Measurements from ENCODE around the gene OR5D18.

DNA sequence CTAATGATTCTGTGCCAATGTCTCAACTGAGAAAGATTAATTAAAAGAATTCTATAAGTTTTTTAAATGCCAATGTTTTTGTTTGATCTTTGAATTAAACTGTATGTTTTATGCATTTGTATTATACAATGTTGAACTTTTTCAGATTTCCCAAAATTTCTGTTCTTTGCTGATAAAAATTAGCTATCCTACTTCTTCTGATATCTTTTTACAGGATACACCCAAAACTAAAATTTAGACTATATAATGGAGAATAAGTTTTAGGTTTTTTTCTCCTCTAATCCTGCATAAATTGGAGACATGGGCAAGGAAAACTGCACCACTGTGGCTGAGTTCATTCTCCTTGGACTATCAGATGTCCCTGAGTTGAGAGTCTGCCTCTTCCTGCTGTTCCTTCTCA, 7.5 kb downstream of the OR5D18 start, which contains the start of gene OR5L2:
- TF ChIP-seq, protein P1, sequence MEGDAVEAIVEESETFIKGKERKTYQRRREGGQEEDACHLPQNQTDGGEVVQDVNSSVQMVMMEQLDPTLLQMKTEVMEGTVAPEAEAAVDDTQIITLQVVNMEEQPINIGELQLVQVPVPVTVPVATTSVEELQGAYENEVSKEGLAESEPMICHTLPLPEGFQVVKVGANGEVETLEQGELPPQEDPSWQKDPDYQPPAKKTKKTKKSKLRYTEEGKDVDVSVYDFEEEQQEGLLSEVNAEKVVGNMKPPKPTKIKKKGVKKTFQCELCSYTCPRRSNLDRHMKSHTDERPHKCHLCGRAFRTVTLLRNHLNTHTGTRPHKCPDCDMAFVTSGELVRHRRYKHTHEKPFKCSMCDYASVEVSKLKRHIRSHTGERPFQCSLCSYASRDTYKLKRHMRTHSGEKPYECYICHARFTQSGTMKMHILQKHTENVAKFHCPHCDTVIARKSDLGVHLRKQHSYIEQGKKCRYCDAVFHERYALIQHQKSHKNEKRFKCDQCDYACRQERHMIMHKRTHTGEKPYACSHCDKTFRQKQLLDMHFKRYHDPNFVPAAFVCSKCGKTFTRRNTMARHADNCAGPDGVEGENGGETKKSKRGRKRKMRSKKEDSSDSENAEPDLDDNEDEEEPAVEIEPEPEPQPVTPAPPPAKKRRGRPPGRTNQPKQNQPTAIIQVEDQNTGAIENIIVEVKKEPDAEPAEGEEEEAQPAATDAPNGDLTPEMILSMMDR (IDR thresholded peaks at IDR 0.05) = no peak
- no peak for TF ChIP-seq POLR2A (IDR thresholded peaks at IDR 0.05)
